Ecto neural progenitor cell (in vitro differentiated cells): ENCODE data around the gene PIGL.
"Not testable (repeated sequence)": the region's sequence is repeated elsewhere in the genome, so short reads cannot be mapped to it uniquely, and the experiment has no call there.

Experiments
- DNase-seq: peaks from one replicate; pipeline ENCODE4 v3.0.0-alpha.2; 2018; ENCODE audit warnings: low spot score

Gene PIGL

GRCh38 chr17:16312061-16312460 is 95.1 kb downstream of the PIGL start:
- not testable (repeated sequence) for DNase-seq

- no peak for DNase-seq
These were observed 96.4 kb downstream of the PIGL start for GRCh38 chr17:16313139-16314090.

GRCh38 chr17:16314189-16314588 is 97.2 kb downstream of the PIGL start:
- DNase-seq, result no peak

GRCh38 chr17:16314859-16315258 is 97.8 kb downstream of the PIGL start:
- no peak for DNase-seq

- DNase-seq, result no peak
These were observed 103.0 kb downstream of the PIGL start for GRCh38 chr17:16319969-16320368.

GRCh38 chr17:16322636-16323035 is 105.6 kb downstream of the PIGL start:
- no peak for DNase-seq

GRCh38 chr17:16325964-16326363 is 109.0 kb downstream of the PIGL start:
- DNase-seq, result no peak

GRCh38 chr17:16327018-16327417 is 110.0 kb downstream of the PIGL start:
- no peak for DNase-seq

- no peak for DNase-seq
These were observed 112.0 kb downstream of the PIGL start for GRCh38 chr17:16328997-16329396.

- DNase-seq, result no peak
These were observed 112.7 kb downstream of the PIGL start for GRCh38 chr17:16329519-16330271.

GRCh38 chr17:16338391-16338790 is 121.4 kb downstream of the PIGL start:
- no peak for DNase-seq

GRCh38 chr17:16339402-16339801 is 122.4 kb downstream of the PIGL start:
- DNase-seq, result no peak

GRCh38 chr17:16339959-16340358 is 122.9 kb downstream of the PIGL start:
- DNase-seq, result no peak

GRCh38 chr17:16342979-16343378 is 126.0 kb downstream of the PIGL start:
- DNase-seq, result no peak

GRCh38 chr17:16343569-16343968 is 126.6 kb downstream of the PIGL start:
- DNase-seq, result no peak

GRCh38 chr17:16345565-16345964 is 128.6 kb downstream of the PIGL start:
- DNase-seq, result no peak

- no peak for DNase-seq
These were observed 129.8 kb downstream of the PIGL start for GRCh38 chr17:16346721-16347271.

GRCh38 chr17:16348586-16348985 is 131.6 kb downstream of the PIGL start:
- no peak for DNase-seq

- DNase-seq, result no peak
These were observed 132.4 kb downstream of the PIGL start for GRCh38 chr17:16349431-16349830.

- DNase-seq, result no peak
These were observed 134.8 kb downstream of the PIGL start for GRCh38 chr17:16351831-16352230.

- DNase-seq, result peak; percentile 84
These were observed 135.3 kb downstream of the PIGL start for GRCh38 chr17:16352303-16352666.

- DNase-seq, result peak; percentile 81
These were observed 135.8 kb downstream of the PIGL start for GRCh38 chr17:16352667-16353316.
